ENCODE measurements around the gene SLC22A1. TPM values are rescaled to one million over a fixed set of nuclear protein-coding genes. Genes with fewer than 3 reads are reported as not detected.
A peak's percentile ranks its signal among the peaks of the same experiment; 100 is the strongest.
"Not testable (repeated sequence)": the region's sequence is repeated elsewhere in the genome, so short reads cannot be mapped to it uniquely, and the experiment has no call there.

Gene SLC22A1
- polyA plus RNA-seq, 1 donor from 2014 or later, result 0.18 TPM

GRCh38 chr6:160106010-160106409 lies 15.6 kb upstream of the SLC22A1 start:
- Mint-ChIP-seq H3K9me3 (no peaks in the 10 kb centered on the region), H3K36me3 (peaks cover 8% of the 10 kb centered on the region), H3K4me1 (no peaks in the 10 kb centered on the region), H3K4me3 (peak overlapping the region in 1 of 4 donors; percentile 39), H3K27ac (no peak overlapping the region), H3K27me3 (no peaks in the 10 kb centered on the region)

- no peaks in the 10 kb centered on the region for H3K27me3 Mint-ChIP-seq
- H3K4me3 Mint-ChIP-seq, result no peak overlapping the region
- H3K27ac Mint-ChIP-seq, result no peak overlapping the region
- no peaks in the 10 kb centered on the region for H3K9me3 Mint-ChIP-seq
- no peaks in the 10 kb centered on the region for H3K4me1 Mint-ChIP-seq
- peaks cover 8% of the 10 kb centered on the region for H3K36me3 Mint-ChIP-seq
These were observed 14.9 kb upstream of the SLC22A1 start for GRCh38 chr6:160106701-160107100.

GRCh38 chr6:160108077-160108476 lies 13.5 kb upstream of the SLC22A1 start:
- no peaks in the 10 kb centered on the region for H3K4me1 Mint-ChIP-seq
- peaks cover 12% of the 10 kb centered on the region for H3K36me3 Mint-ChIP-seq
- no peak overlapping the region for H3K4me3 Mint-ChIP-seq
- H3K27ac Mint-ChIP-seq, result peak overlapping the region in 2 of 3 donors; percentile 9 to 35
- H3K9me3 Mint-ChIP-seq, result no peaks in the 10 kb centered on the region
- no peaks in the 10 kb centered on the region for H3K27me3 Mint-ChIP-seq

- H3K27ac Mint-ChIP-seq, result no peak overlapping the region
- H3K36me3 Mint-ChIP-seq, result peaks cover 13% of the 10 kb centered on the region
- H3K27me3 Mint-ChIP-seq, result no peaks in the 10 kb centered on the region
These were observed 11.0 kb upstream of the SLC22A1 start for GRCh38 chr6:160110586-160111123.

GRCh38 chr6:160111806-160112205 lies 9.8 kb upstream of the SLC22A1 start:
- no peak overlapping the region for H3K27ac Mint-ChIP-seq
- no peaks in the 10 kb centered on the region for H3K4me1 Mint-ChIP-seq
- H3K27me3 Mint-ChIP-seq, result no peaks in the 10 kb centered on the region
- H3K4me3 Mint-ChIP-seq, result no peak overlapping the region
- no peaks in the 10 kb centered on the region for H3K9me3 Mint-ChIP-seq
- peaks cover 12% of the 10 kb centered on the region for H3K36me3 Mint-ChIP-seq

More at GRCh38 chr6:160110586-160111123, 11.0 kb upstream of the SLC22A1 start:
- Mint-ChIP-seq H3K4me1 (no peaks in the 10 kb centered on the region), H3K9me3 (no peaks in the 10 kb centered on the region), H3K4me3 (no peak overlapping the region)

- Mint-ChIP-seq H3K27me3 (no peaks in the 10 kb centered on the region), H3K4me3 (no peak overlapping the region), H3K27ac (no peak overlapping the region), H3K9me3 (no peaks in the 10 kb centered on the region), H3K4me1 (no peaks in the 10 kb centered on the region), H3K36me3 (peaks cover 9% of the 10 kb centered on the region)
These were observed 8.9 kb upstream of the SLC22A1 start for GRCh38 chr6:160112628-160113299.

GRCh38 chr6:160114536-160114935 lies 7.1 kb upstream of the SLC22A1 start:
- H3K4me1 Mint-ChIP-seq, H3K27me3 Mint-ChIP-seq, H3K27ac Mint-ChIP-seq, H3K4me3 Mint-ChIP-seq, H3K9me3 Mint-ChIP-seq, H3K36me3 Mint-ChIP-seq: not testable (repeated sequence)

- H3K27me3 Mint-ChIP-seq, result no peaks in the 10 kb centered on the region
- H3K4me3 Mint-ChIP-seq, result no peak overlapping the region
- no peaks in the 10 kb centered on the region for H3K4me1 Mint-ChIP-seq
- peak overlapping the region in 1 of 3 donors; percentile 76 for H3K27ac Mint-ChIP-seq
- H3K36me3 Mint-ChIP-seq, result peaks cover 9% of the 10 kb centered on the region
- H3K9me3 Mint-ChIP-seq, result no peaks in the 10 kb centered on the region
These were observed 6.2 kb upstream of the SLC22A1 start for GRCh38 chr6:160115421-160115820.

GRCh38 chr6:160116411-160116810 lies 5.2 kb upstream of the SLC22A1 start:
- H3K27ac Mint-ChIP-seq, result no peak overlapping the region
- peaks cover 9% of the 10 kb centered on the region for H3K36me3 Mint-ChIP-seq
- H3K27me3 Mint-ChIP-seq, result no peaks in the 10 kb centered on the region
- H3K9me3 Mint-ChIP-seq, result no peaks in the 10 kb centered on the region
- H3K4me1 Mint-ChIP-seq, result no peaks in the 10 kb centered on the region
- no peak overlapping the region for H3K4me3 Mint-ChIP-seq

- H3K27ac Mint-ChIP-seq, result no peak overlapping the region
- peaks cover 9% of the 10 kb centered on the region for H3K36me3 Mint-ChIP-seq
- no peaks in the 10 kb centered on the region for H3K9me3 Mint-ChIP-seq
- H3K4me1 Mint-ChIP-seq, result no peaks in the 10 kb centered on the region
- H3K4me3 Mint-ChIP-seq, result no peak overlapping the region
- no peaks in the 10 kb centered on the region for H3K27me3 Mint-ChIP-seq
These were observed 4.5 kb upstream of the SLC22A1 start for GRCh38 chr6:160117137-160117536.

GRCh38 chr6:160118620-160119229 lies 2.9 kb upstream of the SLC22A1 start:
- H3K4me1 Mint-ChIP-seq, result no peaks in the 10 kb centered on the region
- no peak overlapping the region for H3K27ac Mint-ChIP-seq
- H3K27me3 Mint-ChIP-seq, result no peaks in the 10 kb centered on the region
- peaks cover 2% of the 10 kb centered on the region for H3K36me3 Mint-ChIP-seq
- H3K9me3 Mint-ChIP-seq, result no peaks in the 10 kb centered on the region
- no peak overlapping the region for H3K4me3 Mint-ChIP-seq

GRCh38 chr6:160120087-160120486 lies 1.5 kb upstream of the SLC22A1 start:
- Mint-ChIP-seq H3K36me3 (no peaks in the 10 kb centered on the region), H3K4me3 (no peak overlapping the region), H3K4me1 (no peaks in the 10 kb centered on the region), H3K9me3 (no peaks in the 10 kb centered on the region), H3K27me3 (no peaks in the 10 kb centered on the region), H3K27ac (no peak overlapping the region)

GRCh38 chr6:160121981-160122380 lies 366 bp downstream of the SLC22A1 start:
- Mint-ChIP-seq H3K4me1 (no peaks in the 10 kb centered on the region), H3K27me3 (no peaks in the 10 kb centered on the region), H3K27ac (peak overlapping the region in 1 of 3 donors; percentile 23), H3K9me3 (no peaks in the 10 kb centered on the region), H3K4me3 (no peak overlapping the region), H3K36me3 (no peaks in the 10 kb centered on the region)

- Mint-ChIP-seq H3K27ac (no peak overlapping the region), H3K9me3 (no peaks in the 10 kb centered on the region), H3K4me3 (no peak overlapping the region), H3K36me3 (peaks cover 2% of the 10 kb centered on the region), H3K4me1 (no peaks in the 10 kb centered on the region), H3K27me3 (no peaks in the 10 kb centered on the region)
These were observed 1.1 kb downstream of the SLC22A1 start for GRCh38 chr6:160122744-160123143.

- Mint-ChIP-seq H3K4me3 (no peak overlapping the region), H3K27ac (no peak overlapping the region), H3K36me3 (peaks cover 3% of the 10 kb centered on the region)
These were observed 2.4 kb downstream of the SLC22A1 start for GRCh38 chr6:160124007-160124406.

GRCh38 chr6:160124605-160125004 lies 3.0 kb downstream of the SLC22A1 start:
- Mint-ChIP-seq H3K27ac (no peak overlapping the region), H3K27me3 (no peaks in the 10 kb centered on the region), H3K4me1 (peaks cover 0 to 4% (median 3%) of the 10 kb centered on the region in 3 donors), H3K4me3 (peak overlapping the region in 1 of 4 donors; percentile 76), H3K36me3 (peaks cover 3% of the 10 kb centered on the region), H3K9me3 (no peaks in the 10 kb centered on the region)

More at GRCh38 chr6:160124007-160124406, 2.4 kb downstream of the SLC22A1 start:
- no peaks in the 10 kb centered on the region for H3K27me3 Mint-ChIP-seq
- no peaks in the 10 kb centered on the region for H3K9me3 Mint-ChIP-seq
- H3K4me1 Mint-ChIP-seq, result no peaks in the 10 kb centered on the region

Data from IgD-negative memory B cell (primary cell).